Tibial nerve (tissue), 4 donors: Measurements from ENCODE around the gene KCNJ6. TPM values are rescaled to one million over a fixed set of nuclear protein-coding genes. Genes with fewer than 3 reads are reported as not detected.

ENCODE experiments used
- DNase-seq, 2 donors: peaks; one replicate each; pipeline ENCODE4 v3.0.0-alpha.2; 2019; ENCODE audit warnings: low spot score in 2 of 2
- H3K27ac ChIP-seq, 4 donors: fragments of 200-600 bp; sonication (generic) in 3 of 4; one replicate each; pipeline ENCODE4 v1.5.1; 2017 to 2019; ENCODE audit warnings: mild to moderate bottlenecking in 1 of 4
- H3K27me3 ChIP-seq, 2 donors: fragments of 200-600 bp; sonication (generic) in 1 of 2; one replicate each; pipeline versions ENCODE4 v1.5.1 to v1.6.0; 2017 to 2019
- H3K36me3 ChIP-seq, 3 donors: fragments of 200-600 bp; sonication (generic); one replicate each; pipeline ENCODE4 v1.5.1; 2018 to 2019
- H3K4me1 ChIP-seq, 4 donors: fragments of 200-600 bp; sonication (generic) in 3 of 4; one replicate each; pipeline ENCODE4 v1.5.1; 2017 to 2019
- H3K4me3 ChIP-seq, 4 donors: fragments of 200-600 bp; sonication (generic) in 3 of 4; one replicate each; pipeline ENCODE4 v1.5.1; 2017 to 2019; ENCODE audit warnings: mild to moderate bottlenecking in 1 of 4, moderate library complexity in 1 of 4
- H3K9me3 ChIP-seq, 4 donors: fragments of 200-600 bp; sonication (generic) in 3 of 4; one replicate each; pipeline ENCODE4 v1.5.1; 2017 to 2019
- EP300 ChIP-seq, 2 donors: sonication (generic); formaldehyde crosslinking; IDR thresholded peaks; one replicate each; pipeline ENCODE4 v1.6.1; 2017; ENCODE audit warnings: antibody characterized with exemption in 2 of 2, mild to moderate bottlenecking in 1 of 2
- POLR2A ChIP-seq, 2 donors: fragments of 450-650 bp; IDR thresholded peaks; one replicate each; pipeline ENCODE4 v1.6.1; 2017; ENCODE audit warnings: antibody characterized with exemption in 2 of 2, mild to moderate bottlenecking in 2 of 2, moderate library complexity in 2 of 2
- WGBS, 2 donors: methylation state at CpG; one replicate each; pipeline ENCODE4 v1.1.5; 2018; 5-methylcytosine and 5-hydroxymethylcytosine counted together
- total RNA-seq, 4 donors: library from RNA; depleted of rRNA; stranded (reverse); fragments of >200 nt; gene quantifications; one replicate each; pipeline ENCODE4 v1.1.0, GENCODE V29; 2016
- TF ChIP-seq, protein P1 (sequence below), 5 experiments: fragments of 200-600 bp in 3 of 5; fragments of 450-650 bp in 2 of 5; sonication (generic) in 3 of 5; IDR thresholded peaks; one replicate each; pipeline ENCODE4 v1.5.1; 2016 to 2019; ENCODE audit warnings: antibody characterized with exemption in 5 of 5, mild to moderate bottlenecking in 3 of 5, moderate library complexity in 2 of 5

Gene KCNJ6
- total RNA-seq, 4 donors from 2014 or later: not detected

DNA sequence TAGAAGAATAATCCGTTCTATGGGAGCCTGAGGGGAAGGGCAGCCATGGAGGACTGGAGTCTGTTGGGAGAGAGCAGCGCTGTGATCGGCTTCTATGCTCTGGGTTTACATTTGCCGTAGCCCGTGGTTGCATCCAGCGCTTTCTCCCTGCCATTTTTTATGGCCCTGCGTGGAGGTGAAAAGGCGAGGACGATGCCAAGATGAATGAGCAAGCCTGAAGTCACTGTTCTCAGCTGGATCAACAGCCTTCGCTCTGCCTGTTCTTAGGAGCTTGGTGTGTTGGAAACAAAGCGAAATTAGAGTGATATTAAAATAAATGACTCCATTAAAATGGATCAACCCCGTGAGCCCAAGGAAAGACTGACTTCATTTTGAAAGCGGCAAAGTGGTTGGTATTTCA is 120.2 kb downstream of the KCNJ6 start:
- Histone ChIP-seq H3K27me3 (no peaks in the 10 kb centered on the region), H3K4me3 (no peak overlapping the region), H3K36me3 (no peaks in the 10 kb centered on the region), H3K27ac (no peak overlapping the region), H3K9me3 (no peaks in the 10 kb centered on the region), H3K4me1 (no peaks in the 10 kb centered on the region)
- 89 to 90% methylated on average over 13 of the region's 13 CpGs for WGBS, 2 donors
- no peak for DNase-seq
- TF ChIP-seq, protein P1, sequence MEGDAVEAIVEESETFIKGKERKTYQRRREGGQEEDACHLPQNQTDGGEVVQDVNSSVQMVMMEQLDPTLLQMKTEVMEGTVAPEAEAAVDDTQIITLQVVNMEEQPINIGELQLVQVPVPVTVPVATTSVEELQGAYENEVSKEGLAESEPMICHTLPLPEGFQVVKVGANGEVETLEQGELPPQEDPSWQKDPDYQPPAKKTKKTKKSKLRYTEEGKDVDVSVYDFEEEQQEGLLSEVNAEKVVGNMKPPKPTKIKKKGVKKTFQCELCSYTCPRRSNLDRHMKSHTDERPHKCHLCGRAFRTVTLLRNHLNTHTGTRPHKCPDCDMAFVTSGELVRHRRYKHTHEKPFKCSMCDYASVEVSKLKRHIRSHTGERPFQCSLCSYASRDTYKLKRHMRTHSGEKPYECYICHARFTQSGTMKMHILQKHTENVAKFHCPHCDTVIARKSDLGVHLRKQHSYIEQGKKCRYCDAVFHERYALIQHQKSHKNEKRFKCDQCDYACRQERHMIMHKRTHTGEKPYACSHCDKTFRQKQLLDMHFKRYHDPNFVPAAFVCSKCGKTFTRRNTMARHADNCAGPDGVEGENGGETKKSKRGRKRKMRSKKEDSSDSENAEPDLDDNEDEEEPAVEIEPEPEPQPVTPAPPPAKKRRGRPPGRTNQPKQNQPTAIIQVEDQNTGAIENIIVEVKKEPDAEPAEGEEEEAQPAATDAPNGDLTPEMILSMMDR (IDR thresholded peaks at IDR 0.05): no peak
- TF ChIP-seq EP300 (IDR thresholded peaks at IDR 0.05): no peak
- TF ChIP-seq POLR2A (IDR thresholded peaks at IDR 0.05): no peak

DNA sequence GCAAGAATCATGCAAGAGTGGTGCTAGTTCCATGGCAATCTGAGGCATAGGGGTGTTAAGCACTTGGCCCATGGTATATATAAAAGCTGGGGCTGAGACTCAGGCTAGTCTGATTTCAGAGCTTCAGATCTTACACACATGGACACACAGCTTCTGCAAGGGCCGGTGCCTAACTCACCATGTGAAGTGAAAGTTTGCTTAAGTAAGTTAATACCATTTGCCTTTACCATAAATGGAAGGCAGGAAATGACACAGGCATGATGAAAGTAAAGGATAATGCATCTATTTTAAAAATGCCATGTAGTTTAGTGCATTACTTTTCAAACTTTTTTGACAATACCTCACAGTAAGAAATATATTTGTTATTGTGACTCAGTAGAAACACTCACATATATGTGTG is 122.6 kb downstream of the KCNJ6 start:
- DNase-seq: no peak
- Histone ChIP-seq H3K27me3 (no peaks in the 10 kb centered on the region), H3K9me3 (peaks cover 0 to 8% (median 0%) of the 10 kb centered on the region in 4 donors), H3K4me3 (no peak overlapping the region), H3K36me3 (no peaks in the 10 kb centered on the region), H3K27ac (no peak overlapping the region), H3K4me1 (no peaks in the 10 kb centered on the region)
- WGBS, 2 donors: 39 to 52% methylated on average over 1 of the region's 1 CpG
- TF ChIP-seq EP300 (IDR thresholded peaks at IDR 0.05) (no peak), POLR2A (IDR thresholded peaks at IDR 0.05) (no peak)
- TF ChIP-seq, protein P1 (IDR thresholded peaks at IDR 0.05): no peak

DNA sequence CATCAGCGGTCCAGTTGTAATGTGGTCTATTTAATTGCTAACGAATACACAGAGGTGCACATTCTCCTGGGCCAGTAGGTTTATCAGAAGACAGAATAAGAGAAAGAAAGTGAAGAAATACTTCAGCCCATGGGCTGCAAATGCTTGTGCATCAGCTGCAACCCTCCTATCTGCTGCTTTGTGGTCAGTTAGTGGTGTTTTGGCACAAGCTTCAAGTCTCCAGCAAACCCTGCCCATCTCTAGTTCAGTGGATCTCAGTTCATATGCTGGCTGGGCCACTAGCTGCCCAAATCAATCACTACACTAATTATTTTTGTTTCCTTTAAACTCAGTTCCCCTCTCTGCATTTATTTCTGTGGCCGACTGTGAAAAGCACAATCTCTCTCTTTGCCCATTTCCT is 124.2 kb downstream of the KCNJ6 start:
- H3K9me3 ChIP-seq: peaks cover 0 to 8% (median 0%) of the 10 kb centered on the region in 4 donors
- no peaks in the 10 kb centered on the region for H3K36me3 ChIP-seq
- DNase-seq: no peak
- TF ChIP-seq POLR2A (IDR thresholded peaks at IDR 0.05): no peak
- WGBS, 2 donors: 84 to 85% methylated on average over 3 of the region's 3 CpGs
- H3K4me1 ChIP-seq: no peaks in the 10 kb centered on the region
- no peak overlapping the region for H3K27ac ChIP-seq
- no peaks in the 10 kb centered on the region for H3K27me3 ChIP-seq
- H3K4me3 ChIP-seq: no peak overlapping the region

DNA sequence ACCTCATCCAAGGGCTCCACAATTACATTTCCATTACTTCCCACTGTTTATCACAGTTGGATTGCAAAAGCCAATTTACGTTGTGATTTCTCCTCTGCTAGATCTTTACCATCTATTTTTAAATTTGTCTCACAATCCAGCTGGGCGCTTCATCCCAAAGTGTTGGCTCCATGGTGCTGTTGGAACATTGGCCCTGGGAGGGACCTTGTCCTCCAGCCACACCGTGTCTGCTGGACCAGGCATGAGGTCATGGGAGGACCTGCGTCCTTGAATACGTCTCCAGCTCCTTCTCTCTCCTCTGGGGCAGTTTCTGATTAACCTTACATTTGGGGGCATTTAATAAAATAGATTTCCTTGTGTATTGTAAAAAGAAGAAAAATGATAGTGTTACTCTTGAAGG is 125.4 kb downstream of the KCNJ6 start:
- DNase-seq: no peak
- no peak overlapping the region for H3K27ac ChIP-seq
- WGBS, 2 donors: 48 to 53% methylated on average over 5 of the region's 5 CpGs
- peaks cover 0 to 8% (median 0%) of the 10 kb centered on the region in 4 donors for H3K9me3 ChIP-seq
- no peaks in the 10 kb centered on the region for H3K4me1 ChIP-seq
- no peak overlapping the region for H3K4me3 ChIP-seq
- no peaks in the 10 kb centered on the region for H3K36me3 ChIP-seq
- no peaks in the 10 kb centered on the region for H3K27me3 ChIP-seq
- TF ChIP-seq, protein P1 (IDR thresholded peaks at IDR 0.05): no peak
- no peak for TF ChIP-seq EP300 (IDR thresholded peaks at IDR 0.05)
- no peak for TF ChIP-seq POLR2A (IDR thresholded peaks at IDR 0.05)

DNA sequence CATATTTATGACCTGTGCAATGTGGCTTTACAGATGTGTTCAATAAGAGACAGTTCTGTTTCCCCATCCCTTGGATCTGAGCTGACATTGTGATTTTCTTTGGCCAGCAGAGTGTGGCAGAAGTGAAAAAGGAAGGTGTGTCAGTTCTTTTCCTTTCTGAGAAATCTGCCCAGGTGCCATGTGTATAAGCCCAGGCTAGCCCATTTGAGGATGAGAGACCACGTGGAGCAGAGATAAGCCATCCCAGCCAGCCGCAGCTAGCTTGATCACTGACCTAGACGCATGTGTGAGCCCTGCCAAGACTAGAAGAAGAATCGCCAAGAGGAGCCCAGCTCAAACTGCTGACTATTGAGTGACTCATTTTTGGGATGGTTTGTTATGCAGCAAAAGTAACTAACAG is 127.8 kb downstream of the KCNJ6 start:
- TF ChIP-seq POLR2A (IDR thresholded peaks at IDR 0.05) (no peak), EP300 (IDR thresholded peaks at IDR 0.05) (no peak)
- TF ChIP-seq, protein P1 (IDR thresholded peaks at IDR 0.05): no peak
- H3K27me3 ChIP-seq: no peaks in the 10 kb centered on the region
- H3K4me1 ChIP-seq: no peaks in the 10 kb centered on the region
- no peak overlapping the region for H3K4me3 ChIP-seq
- no peak for DNase-seq
- 72 to 93% methylated on average over 4 of the region's 4 CpGs for WGBS, 2 donors
- peaks cover 0 to 11% (median 0%) of the 10 kb centered on the region in 4 donors for H3K9me3 ChIP-seq
- H3K36me3 ChIP-seq: no peaks in the 10 kb centered on the region
- H3K27ac ChIP-seq: no peak overlapping the region

DNA sequence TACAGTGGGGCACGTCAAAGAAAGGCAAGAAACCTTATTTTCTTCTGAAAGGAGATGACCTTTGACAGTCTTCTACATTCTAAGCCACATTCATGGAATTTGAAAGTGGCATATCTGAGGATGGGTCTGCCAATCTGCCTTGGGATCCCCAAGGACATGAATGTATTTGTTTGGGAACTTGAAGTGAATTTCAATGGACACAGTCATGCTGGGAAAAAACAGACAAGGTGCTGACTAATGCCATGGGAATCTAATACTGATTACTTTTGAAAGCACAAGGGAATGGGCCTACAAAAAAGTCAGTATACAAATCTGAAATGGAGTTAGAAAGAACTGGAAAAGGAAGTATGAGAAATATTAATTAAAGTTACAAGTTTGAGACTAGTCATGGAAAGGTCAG is 128.8 kb downstream of the KCNJ6 start:
- Histone ChIP-seq H3K27me3 (no peaks in the 10 kb centered on the region), H3K9me3 (peaks cover 0 to 16% (median 0%) of the 10 kb centered on the region in 4 donors), H3K4me1 (no peaks in the 10 kb centered on the region), H3K36me3 (no peaks in the 10 kb centered on the region), H3K27ac (no peak overlapping the region), H3K4me3 (no peak overlapping the region)
- DNase-seq: no peak
- 33 to 34% methylated on average over 1 of the region's 1 CpG for whole genome bisulfite sequencing, 2 donors
- TF ChIP-seq, protein P1 (IDR thresholded peaks at IDR 0.05): no peak
- TF ChIP-seq EP300 (IDR thresholded peaks at IDR 0.05) (no peak), POLR2A (IDR thresholded peaks at IDR 0.05) (no peak)
